ENCODE measurements around the gene NEU4.
A peak's percentile ranks its signal among the peaks of the same experiment; 100 is the strongest.

Gene NEU4

GRCh38 chr2:241844831-241845578, 36.0 kb downstream of the NEU4 start:
- no peaks in the 10 kb centered on the region for H3K9me3 Mint-ChIP-seq
- H3K36me3 Mint-ChIP-seq (ENCODE audit: low read depth): no peaks in the 10 kb centered on the region
- no peak for TF ChIP-seq CTCF (IDR thresholded peaks at IDR 0.05)
- H3K4me1 Mint-ChIP-seq: peaks cover 27% of the 10 kb centered on the region
- peak overlapping the region; percentile 80 for H3K4me3 Mint-ChIP-seq
- no peak overlapping the region for H3K27ac Mint-ChIP-seq
- DNase-seq: no peak
- peaks cover 40% of the 10 kb centered on the region for H3K27me3 Mint-ChIP-seq (ENCODE audit: low read depth, poor library complexity)

GRCh38 chr2:241846406-241846805, 37.4 kb downstream of the NEU4 start:
- H3K27me3 Mint-ChIP-seq (ENCODE audit: low read depth, poor library complexity): peaks cover 38% of the 10 kb centered on the region
- H3K9me3 Mint-ChIP-seq: no peaks in the 10 kb centered on the region
- H3K4me3 Mint-ChIP-seq: peak overlapping the region; percentile 52
- TF ChIP-seq CTCF (IDR thresholded peaks at IDR 0.05): no peak
- no peaks in the 10 kb centered on the region for H3K36me3 Mint-ChIP-seq (ENCODE audit: low read depth)
- H3K27ac Mint-ChIP-seq: no peak overlapping the region
- H3K4me1 Mint-ChIP-seq: peaks cover 27% of the 10 kb centered on the region
- no peak for DNase-seq

- Mint-ChIP-seq H3K4me1 (peaks cover 20% of the 10 kb centered on the region), H3K27ac (no peak overlapping the region), H3K4me3 (no peak overlapping the region), H3K27me3 (ENCODE audit: low read depth, poor library complexity) (peaks cover 30% of the 10 kb centered on the region), H3K9me3 (no peaks in the 10 kb centered on the region), H3K36me3 (ENCODE audit: low read depth) (no peaks in the 10 kb centered on the region)
- no peak for TF ChIP-seq CTCF (IDR thresholded peaks at IDR 0.05)
- DNase-seq: no peak
These were observed 40.0 kb downstream of the NEU4 start for GRCh38 chr2:241848761-241849615.

GRCh38 chr2:241849616-241850543, 40.9 kb downstream of the NEU4 start:
- Mint-ChIP-seq H3K27ac (no peak overlapping the region), H3K27me3 (ENCODE audit: low read depth, poor library complexity) (peaks cover 24% of the 10 kb centered on the region), H3K4me3 (no peak overlapping the region), H3K36me3 (ENCODE audit: low read depth) (no peaks in the 10 kb centered on the region), H3K9me3 (no peaks in the 10 kb centered on the region), H3K4me1 (peaks cover 20% of the 10 kb centered on the region)
- DNase-seq: no peak
- no peak for TF ChIP-seq CTCF (IDR thresholded peaks at IDR 0.05)

- TF ChIP-seq CTCF (IDR thresholded peaks at IDR 0.05): no peak
- no peak overlapping the region for H3K27ac Mint-ChIP-seq
- DNase-seq: no peak
- H3K4me1 Mint-ChIP-seq: peaks cover 17% of the 10 kb centered on the region
- H3K4me3 Mint-ChIP-seq: no peak overlapping the region
- H3K9me3 Mint-ChIP-seq: no peaks in the 10 kb centered on the region
- no peaks in the 10 kb centered on the region for H3K36me3 Mint-ChIP-seq (ENCODE audit: low read depth)
- H3K27me3 Mint-ChIP-seq (ENCODE audit: low read depth, poor library complexity): peaks cover 15% of the 10 kb centered on the region
These were observed 41.7 kb downstream of the NEU4 start for GRCh38 chr2:241850544-241851324.
